Activated CD8-positive, alpha-beta memory T cell treated with anti-CD3 and anti-CD28 coated beads, Interleukin-2, amount 50 U/mL, for 1 hour (primary cell): ENCODE data around the gene RNF125.
"Not testable (repeated sequence)": the region's sequence is repeated elsewhere in the genome, so short reads cannot be mapped to it uniquely, and the experiment has no call there.

Experiments
- DNase-seq: peaks from one replicate; pipeline ENCODE4 v3.0.0-alpha.2; 2020; ENCODE audit errors: extremely low read depth

RNF125 gene

DNA sequence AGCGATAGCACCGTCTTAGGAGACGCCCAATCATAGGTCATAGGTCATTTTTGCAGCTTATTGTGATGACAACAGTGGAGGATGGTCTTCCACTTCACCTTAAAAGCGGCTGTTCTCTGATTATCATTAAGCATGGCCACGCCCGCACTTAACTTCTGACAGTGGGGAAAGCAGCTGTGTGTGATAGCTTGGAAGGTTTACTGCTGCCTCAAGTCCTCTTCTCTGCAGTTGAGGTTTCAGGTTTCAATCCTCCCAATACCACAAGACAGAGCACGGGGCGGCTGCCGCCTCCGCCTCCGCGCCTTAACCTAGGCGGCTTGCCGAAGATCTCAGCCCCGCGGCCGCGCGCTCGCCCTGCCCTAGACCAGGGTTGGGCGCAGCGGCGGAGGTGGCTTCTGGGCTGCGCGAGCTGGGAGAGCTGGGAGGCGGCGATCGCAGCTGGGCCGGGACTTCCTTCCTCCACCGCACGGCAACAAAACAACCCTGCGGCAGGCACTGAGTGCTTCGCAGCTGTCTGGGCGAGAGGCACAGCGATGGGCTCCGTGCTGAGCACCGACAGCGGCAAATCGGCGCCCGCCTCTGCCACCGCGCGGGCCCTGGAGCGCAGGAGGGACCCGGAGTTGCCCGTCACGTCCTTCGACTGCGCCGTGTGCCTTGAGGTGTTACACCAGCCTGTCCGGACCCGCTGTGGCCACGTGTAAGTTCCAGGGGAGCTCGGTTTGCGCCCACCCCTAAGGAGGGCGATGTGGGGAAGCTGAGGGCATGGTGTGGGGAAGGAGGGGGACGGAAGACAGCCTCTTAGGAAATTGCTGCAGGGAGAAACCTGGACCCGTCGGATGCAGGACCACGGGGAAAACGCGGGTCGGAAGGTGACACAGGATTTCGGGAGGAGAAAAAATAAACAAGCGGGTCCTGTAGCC lies at the start of gene RNF125:
Gene RNF125 (plus strand): TSS at position 495 of the 920 bp plus-strand sequence. CDS start 39 bp downstream, at position 534.
- peak; percentile 73 for DNase-seq

DNA sequence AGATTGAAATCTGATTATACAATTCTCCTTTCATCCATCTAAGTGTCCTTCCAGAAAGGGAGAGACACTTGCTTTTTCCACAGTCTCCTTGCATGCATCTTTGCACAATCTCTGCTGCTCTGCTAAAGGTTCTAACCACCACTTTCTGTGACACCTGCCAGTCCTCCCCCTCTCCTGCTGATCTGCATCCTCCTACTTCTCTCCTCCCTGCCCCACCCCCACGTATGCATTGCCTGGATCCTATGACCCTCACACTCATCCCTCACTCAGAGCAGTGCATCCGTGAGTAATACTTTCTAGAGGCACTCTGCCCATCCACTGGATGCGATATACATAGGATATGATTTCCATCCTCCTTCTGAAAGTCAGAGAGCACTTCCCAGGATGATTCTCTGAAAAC lies 48.0 kb upstream of the RNF125 start:
- DNase-seq = no peak

DNA sequence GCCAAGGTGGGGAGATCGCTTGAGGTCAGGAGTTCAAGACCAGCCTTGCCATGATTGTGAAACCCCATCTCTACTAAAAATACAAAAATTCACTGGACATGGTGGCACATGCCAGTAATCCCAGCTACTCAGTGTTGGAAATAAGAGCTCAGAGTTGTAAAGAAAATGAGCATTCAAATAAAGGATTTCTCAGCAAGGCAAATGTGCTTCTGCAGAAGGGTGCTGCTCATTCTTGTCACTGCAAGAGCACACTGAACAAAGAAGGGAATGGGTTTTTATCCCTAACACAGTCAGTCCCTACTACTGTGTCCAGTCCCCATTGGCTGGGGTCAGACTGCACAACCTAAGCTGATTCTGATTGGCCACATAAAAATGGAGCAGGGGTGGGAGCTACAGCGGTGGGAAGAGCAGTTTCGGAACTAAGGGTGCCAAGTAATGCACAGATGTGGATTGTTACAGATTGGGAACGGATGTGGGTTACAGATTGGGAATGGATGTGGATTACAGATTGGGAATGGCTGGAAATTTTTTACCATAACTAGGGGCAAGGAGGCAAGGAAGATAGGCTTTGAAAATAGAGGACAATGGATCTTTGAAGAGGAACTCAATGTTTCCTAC lies 44.6 kb upstream of the RNF125 start:
- DNase-seq = no peak

DNA sequence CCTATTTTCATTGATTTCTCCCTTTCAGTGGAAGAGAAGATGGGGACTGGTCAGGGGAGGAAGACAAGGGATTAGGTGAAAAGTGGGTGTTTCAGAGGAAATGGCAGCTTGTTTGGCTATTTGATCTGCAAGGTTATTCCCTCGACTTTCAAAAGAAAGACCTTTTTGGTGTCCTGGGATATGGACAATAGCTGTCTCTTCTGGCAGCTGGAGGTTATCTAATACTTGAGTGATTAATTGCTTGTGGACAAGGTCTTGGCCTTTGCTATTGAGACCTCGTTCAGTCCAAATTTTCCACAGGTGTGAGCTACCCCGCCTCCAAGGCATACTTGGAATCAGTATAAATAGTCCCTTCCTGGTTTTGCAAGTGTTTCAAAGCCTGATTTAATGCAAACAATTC lies 42.4 kb upstream of the RNF125 start:
- no peak for DNase-seq

DNA sequence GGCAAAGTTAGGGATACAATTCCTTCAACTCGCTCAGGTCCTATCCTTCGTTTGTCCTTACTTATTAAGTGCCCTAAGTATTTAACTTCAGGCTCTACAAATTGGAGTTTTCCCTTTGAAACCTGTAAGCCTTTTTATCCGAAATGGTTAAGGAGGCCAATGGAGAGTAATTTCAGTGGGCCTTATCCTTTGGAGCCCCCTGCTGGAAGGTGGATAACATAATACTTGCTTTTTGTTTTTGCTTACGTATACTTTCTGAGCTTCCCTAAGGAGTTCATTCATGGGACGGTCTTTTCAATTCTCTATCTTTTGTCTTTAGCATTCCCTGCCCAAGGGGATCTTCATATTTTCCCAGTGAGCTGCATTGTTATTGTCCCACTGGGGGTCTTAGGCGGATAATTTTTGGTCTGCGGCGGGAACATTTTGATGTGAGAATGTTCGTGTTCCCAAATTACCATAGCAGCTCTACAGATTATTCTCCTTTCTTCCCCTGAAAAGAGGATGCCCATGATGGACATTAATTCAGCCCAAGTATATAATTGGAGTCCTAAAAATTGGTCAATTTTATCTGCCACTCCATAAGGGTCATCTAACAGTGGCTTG lies 41.3 kb upstream of the RNF125 start:
- no peak for DNase-seq

DNA sequence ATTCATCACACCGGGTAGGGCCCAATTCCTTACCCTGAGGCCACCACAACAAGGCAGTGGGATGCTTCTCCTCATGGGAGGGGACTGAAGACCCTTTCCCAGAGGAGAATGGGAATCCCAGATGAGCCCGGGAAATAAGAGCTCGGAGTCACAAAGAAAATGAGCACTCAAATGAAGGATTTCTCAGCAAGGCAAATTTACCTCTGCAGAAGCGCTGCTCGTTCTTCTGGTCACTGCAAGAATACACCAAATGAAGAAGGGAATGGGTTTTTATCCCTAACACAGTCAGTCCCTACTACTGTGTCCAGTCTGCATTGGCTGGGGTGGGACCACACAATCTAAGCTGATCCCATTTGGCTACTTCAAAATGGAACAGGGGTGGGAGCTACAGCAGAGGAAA lies 40.0 kb upstream of the RNF125 start:
- DNase-seq = no peak

DNA sequence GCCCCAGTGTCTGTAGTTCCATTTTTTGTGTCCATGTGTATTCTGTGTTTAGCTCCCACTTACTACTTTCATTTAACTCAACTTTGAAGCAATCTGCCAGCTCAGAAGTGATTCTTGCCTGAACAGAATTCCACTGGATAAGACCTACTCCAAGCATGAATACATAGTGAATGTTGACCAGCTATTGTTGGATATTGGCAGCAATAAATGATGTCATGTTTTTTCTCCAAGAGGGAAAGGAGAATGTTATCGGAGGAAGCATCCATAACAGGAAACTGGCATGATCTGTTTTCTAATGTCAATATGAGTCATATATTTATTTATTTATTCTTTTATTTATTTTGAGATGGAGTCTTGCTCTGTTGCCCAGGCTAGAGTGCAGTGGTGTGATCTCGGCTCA lies 38.9 kb upstream of the RNF125 start:
- no peak for DNase-seq

DNA sequence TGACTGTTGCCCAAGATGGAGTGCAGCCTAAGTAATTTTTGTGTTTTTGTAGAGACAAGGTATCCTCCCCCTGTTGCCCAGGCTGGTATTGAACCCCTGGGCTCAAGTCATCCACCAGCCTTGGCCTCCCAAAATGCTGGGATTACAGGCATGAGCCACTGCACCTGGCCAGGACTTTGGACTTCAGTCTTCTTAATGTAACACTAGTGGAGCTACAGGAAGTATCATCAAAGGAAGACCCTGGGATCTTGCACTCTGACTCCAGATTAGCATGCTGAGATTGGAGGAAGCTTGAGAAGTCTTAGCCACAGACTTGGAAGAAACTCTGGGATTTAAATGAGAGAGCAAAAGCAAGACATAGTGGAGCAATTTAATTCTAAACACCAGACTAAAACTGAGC lies 37.8 kb upstream of the RNF125 start:
- DNase-seq = no peak

DNA sequence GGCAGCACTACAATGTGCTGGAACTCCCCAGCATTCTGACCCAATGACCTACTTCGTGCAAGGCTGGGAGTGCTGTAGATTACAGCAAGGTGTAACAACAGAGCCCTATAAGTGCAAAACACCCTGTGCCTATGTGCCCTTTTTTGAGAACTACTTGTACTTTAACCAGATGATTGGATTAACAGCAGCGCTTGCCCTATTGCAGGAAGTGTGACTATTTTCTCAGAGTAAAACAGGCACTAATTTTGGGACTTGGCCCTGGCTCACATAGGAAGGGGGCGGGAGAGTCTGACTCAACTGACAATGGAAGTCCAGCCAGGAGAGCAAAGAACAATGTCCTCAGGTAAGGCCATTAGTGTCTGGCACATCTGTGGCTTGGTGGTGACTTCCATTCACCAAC lies 35.6 kb upstream of the RNF125 start:
- DNase-seq = no peak

DNA sequence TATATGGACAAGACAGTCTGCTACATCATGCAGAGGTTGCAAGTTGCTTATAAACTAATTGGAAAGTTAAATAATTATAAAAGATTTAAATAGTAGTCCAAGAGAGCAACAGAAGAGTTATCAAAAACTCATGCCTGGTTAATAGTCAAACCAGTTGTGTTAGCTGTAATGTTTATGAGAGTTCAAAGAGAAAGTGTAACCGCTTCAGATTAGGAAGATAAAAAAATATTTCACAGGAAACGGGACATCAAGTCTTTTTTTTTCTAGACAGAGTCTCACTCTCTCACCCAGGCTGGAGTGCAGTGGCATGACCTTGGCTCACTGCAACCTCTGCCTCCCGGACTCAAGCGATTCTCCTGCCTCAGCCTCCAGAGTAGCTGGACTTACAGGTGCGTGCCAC lies 34.6 kb upstream of the RNF125 start:
- no peak for DNase-seq

DNA sequence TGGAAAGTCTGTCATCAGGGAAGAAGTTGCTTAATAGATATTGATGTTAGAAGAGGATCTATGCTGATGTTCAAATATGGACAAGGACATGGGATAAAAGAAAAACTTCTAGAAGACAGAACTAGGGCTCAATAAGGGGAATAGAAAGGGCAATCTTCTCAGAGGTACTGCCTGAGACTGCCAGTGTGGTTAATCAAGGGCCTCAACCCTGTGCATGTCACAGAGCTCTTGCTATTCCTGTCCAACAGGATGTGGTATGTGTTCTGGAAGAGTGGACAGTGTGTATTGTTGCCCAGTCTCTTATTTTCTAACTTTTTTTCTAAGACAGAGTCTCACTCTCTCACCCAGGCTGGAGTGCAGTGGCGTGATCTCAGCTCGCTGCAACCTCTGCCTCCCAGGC lies 27.8 kb upstream of the RNF125 start:
- DNase-seq = no peak

DNA sequence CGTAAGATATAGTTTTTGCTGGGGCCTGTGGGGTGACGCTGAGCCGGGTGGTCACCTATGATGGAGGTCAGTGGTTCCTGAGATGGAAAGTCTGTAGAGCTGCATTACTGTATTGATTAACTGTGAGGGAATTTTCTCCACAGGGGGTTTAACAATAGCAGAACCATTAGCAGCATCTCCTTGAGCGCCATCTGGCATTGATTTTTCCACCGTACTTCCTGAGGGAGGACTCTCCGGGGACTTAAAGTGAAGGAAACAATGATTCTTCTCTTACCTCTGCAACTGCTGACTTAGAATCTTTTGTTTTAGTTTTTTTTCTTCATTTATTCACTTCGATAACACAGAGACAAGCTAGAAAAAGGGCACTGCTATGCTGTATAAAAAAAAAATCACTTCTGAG lies 22.6 kb upstream of the RNF125 start:
- DNase-seq = no peak

DNA sequence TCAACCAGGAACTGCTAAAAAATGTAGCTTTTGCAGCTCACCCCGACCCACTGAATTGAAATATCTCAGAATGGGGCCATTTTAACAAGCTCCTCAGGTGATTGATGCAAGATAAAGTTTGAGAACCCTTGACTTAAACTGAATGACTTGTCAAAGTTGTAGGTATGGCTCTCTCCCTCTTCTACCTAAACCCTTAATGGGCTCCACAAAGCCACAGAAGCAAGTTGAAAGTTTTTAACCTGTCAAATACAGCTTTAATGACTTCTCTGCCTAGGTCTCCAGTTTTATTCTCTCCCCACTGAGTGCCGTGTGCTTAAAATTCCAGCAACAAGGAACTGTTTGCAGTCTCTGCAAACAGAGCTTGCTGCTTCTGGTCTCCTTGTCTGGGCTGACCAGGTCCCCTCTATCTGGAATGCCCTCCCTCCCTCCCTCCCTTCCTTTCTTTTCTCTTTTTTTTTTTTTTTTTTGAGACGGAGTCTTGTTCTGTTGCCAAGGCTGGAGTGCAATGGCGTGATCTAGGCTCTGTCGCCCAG lies 19.7 kb upstream of the RNF125 start:
- no peak for DNase-seq

DNA sequence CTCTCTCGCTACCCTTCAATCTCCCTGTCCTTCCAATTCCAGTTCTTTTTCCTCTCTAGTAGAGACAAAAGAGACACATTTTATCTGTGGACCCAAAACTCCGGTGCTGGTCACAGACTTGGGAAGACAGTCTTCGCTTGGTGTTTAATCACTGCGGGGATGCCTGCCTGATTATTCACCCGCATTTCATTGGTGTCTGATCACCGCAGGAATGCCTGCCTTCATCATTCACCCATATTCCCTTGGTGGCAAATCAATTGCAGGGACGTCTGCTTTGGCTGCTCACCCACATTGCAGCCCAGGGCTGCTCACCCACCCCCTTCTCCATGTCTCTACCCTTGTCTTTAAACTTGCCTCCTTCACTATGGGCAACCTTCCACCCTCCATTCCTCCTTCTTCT lies 17.5 kb upstream of the RNF125 start:
- not testable (repeated sequence) for DNase-seq

DNA sequence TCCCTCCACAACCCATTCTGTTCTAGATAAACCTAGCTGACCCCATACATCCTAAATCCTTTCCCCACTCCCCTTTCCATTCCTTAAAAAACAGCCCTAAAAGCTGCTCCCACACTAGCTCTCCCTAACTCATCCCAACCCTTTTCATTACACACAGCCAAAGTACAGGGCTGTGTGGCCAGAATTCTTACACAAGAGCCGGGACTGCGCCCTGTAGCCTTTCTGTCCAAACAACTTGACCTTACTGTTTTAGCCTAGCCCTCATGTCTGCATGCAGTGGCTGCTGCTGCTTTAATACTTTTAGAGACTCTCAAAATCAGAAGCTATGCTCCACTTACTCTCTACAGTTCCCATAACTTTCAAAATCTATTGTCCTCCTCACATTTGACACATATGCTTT lies 14.8 kb upstream of the RNF125 start:
- DNase-seq = not testable (repeated sequence)

DNA sequence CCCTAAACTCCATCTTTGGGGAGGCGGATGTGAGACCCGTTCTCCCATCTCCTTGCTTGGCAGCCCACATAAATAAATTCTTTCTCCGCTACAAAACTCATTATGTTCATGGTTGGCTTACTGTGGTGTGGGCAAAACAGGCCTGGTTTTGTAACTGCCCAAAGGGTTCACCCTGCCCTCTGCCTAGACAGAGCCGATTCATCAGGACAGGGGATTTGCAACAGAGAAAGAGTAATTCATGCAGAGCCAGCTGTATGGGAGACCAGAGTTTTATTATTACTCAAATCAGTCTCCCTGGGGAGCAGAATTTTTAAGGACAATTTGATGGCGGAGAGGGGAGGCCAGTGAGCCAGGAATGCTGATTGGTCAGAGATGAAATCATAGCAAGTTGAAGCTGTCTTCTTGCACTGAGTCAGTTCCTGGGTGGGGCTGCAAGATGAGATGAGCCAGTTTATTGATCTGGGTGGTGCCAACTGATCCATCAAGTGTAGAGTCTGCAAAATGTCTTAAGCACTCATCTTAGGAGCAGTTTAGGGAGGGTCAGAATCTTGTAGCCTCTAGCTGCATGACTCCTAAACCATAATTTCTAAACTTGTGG lies 8.4 kb upstream of the RNF125 start:
- no peak for DNase-seq

DNA sequence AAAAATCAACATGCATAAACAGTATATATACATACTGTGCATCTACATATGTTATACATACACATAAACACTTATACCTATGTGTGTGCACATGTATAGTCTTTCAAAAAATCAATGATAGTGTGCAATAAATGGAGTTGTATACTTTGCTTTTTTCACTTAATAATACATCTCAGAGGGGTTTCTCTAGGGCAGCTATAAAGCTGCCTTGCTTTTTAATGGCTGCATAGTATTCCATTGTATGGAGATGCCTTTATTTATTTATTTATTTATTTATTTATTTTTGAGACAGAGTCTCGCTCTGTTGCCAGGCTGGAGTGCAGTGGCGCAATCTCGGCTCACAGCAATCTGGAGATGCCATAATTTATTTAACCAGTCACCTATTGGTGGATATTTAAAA lies 7.4 kb upstream of the RNF125 start:
- no peak for DNase-seq

DNA sequence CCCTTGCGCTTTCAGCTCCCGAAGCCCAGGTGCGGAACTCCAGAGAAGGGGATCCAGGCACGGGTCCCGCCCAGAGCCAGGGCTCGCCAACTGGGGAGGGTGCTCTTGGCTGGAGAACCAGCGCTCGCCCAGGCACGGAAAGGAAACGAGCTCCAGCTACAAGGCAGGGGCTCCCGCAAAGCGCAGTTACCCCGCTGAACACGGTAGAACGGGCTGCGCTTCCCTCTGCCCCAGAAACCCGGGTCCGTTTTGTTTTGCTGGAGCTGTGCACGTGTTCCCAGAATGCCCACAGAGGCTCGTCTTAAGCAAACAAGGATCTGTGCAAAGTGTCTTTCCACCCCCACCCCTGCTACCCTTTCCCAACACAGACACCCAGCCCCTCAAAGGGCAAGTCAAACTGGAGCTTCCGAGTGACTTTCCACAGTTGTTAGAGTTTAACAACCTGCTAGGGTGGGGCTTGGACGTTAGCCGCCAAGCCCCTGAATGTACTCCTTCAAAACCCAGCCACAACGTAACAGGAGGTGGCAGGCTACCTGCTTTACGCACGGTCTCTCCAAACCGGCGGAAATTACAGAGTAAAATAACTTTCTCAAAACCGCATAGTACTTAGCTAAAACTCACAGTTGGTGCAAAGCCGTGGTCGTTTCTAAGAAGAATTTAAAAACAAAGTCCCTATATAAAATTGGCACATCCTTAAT lies 775 bp downstream of the RNF125 start:
- peak; percentile 59 for DNase-seq

DNA sequence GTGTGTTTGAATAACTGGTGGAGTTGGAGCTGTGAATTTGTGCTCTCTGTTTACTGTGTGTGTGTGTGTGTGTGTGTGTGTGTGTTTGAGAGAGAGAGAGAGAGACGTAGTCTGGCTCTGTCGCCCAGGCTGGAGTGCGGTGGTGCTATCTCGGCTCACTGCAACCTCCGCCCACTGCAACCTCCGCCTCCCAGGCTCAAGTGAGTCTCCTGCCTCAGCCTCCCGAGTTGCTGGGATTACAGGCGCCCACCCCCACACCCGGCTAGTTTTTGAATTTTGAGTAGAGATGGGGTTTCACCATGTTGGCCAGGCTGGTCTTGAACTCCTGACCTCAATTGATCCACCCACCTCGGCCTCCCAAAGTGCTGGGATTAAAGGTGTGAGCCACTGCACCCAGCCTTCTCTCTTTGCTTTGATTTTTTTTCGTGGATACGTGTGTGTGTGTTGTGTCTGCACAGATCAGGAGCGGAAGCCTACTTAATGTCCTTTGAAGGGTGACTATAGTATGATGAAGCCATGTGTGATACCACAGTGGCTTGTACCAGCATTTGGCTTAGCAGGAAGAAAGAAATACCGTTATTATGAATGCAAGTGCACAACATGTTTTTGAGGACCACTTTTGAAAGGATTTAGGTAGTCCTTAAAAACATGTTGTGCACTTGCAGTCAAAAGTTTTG lies 1.5 kb downstream of the RNF125 start:
- DNase-seq = not testable (repeated sequence)

DNA sequence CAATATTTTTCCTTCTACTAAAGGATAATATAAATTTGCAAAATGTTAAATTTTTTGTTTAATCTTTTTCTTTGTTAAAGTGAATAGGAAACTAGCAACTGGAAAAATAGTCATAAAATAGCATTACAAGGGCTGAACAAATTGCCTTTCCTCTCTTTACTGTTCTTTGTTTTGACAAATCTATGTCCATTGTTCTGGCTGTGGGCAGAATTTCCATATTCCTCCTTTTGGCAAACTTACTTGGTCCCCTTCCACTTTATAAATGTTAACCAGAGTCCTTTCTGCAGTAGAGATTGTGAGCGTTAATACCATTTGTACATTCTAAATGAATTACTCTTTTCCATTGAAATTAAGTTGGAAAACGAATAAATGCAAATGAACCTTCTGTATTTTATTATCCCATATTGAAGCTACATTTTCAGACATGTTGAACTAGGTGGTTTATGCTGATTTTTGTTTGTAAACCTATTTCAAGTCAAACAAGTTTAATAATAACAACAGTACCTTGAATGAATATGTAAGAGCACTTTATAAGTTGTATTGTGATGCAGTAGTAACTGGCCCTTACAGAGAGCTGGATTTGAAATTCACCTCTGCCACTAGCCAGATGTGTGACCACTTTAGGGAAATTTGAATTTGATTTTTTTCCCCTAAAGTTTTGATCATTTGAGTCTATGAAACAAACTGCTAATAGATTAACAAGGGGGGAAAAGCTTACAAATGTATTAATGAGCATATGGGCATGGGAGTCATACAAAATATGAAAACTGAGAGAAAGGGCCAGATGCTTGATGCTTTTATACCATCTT lies 3.3 kb downstream of the RNF125 start:
- no peak for DNase-seq
